Body of pancreas (tissue), 4 donors: ENCODE measurements around the gene IKZF5.

Experiments
- CTCF ChIP-seq, 7 experiments: fragments of 450-650 bp in 4 of 7; fragments of 200-600 bp in 3 of 7; sonication (generic) in 3 of 7; IDR thresholded peaks; one replicate each; pipeline ENCODE4 v1.5.1; 2016 to 2019; ENCODE audit warnings: antibody characterized with exemption in 7 of 7
- POLR2A ChIP-seq, 3 donors: fragments of 450-650 bp; IDR thresholded peaks; one replicate each; pipeline ENCODE4 v1.6.1; 2016; ENCODE audit warnings: antibody characterized with exemption in 3 of 3, mild to moderate bottlenecking in 2 of 3

GRCh38 chr10:122993797-122994336 lies 14.7 kb downstream of the IKZF5 start:
- no peak for TF ChIP-seq POLR2A (IDR thresholded peaks at IDR 0.05)
- no peak for TF ChIP-seq CTCF (IDR thresholded peaks at IDR 0.05)
